Breast epithelium (tissue), 4 donors: ENCODE measurements around the gene MLH1. TPM values are rescaled to one million over a fixed set of nuclear protein-coding genes. Genes with fewer than 3 reads are reported as not detected.

Experiments
- DNase-seq, 2 donors: peaks; one replicate each; pipeline ENCODE4 v3.0.0-alpha.2; 2019; ENCODE audit warnings: low spot score in 2 of 2
- H3K27ac ChIP-seq, 2 donors: fragments of 200-600 bp; sonication (generic) in 1 of 2; one replicate each; pipeline ENCODE4 v1.5.1; 2016 to 2019; ENCODE audit warnings: mild to moderate bottlenecking in 1 of 2
- H3K27me3 ChIP-seq, 2 donors: fragments of 200-600 bp; sonication (generic) in 1 of 2; one replicate each; pipeline versions ENCODE4 v1.5.1 to v1.6.0; 2017 to 2019; ENCODE audit warnings: control low read depth in 1 of 2, mild to moderate bottlenecking in 1 of 2
- H3K36me3 ChIP-seq: fragments of 200-600 bp; one replicate; pipeline ENCODE4 v1.5.1; 2019
- H3K4me1 ChIP-seq, 2 donors: fragments of 200-600 bp; sonication (generic); one replicate each; pipeline ENCODE4 v1.5.1; 2016 to 2019; ENCODE audit warnings: control low read depth in 1 of 2
- H3K4me3 ChIP-seq, 3 donors: fragments of 200-600 bp; sonication (generic); 1 replicate in 2 of 3; 2 replicates in 1 of 3; pipeline ENCODE4 v1.5.1; 2016 to 2019; ENCODE audit warnings: mild to moderate bottlenecking in 3 of 3, moderate library complexity in 2 of 3
- H3K9me3 ChIP-seq, 2 donors: fragments of 200-600 bp; sonication (generic) in 1 of 2; one replicate each; pipeline ENCODE4 v1.5.1; 2016 to 2019; ENCODE audit warnings: control low read depth in 1 of 2
- CTCF ChIP-seq, 3 donors: fragments of 450-650 bp; IDR thresholded peaks; one replicate each; pipeline ENCODE4 v1.5.1; 2016 to 2017; ENCODE audit warnings: antibody characterized with exemption in 3 of 3, mild to moderate bottlenecking in 3 of 3, moderate library complexity in 3 of 3
- POLR2A ChIP-seq: fragments of 450-650 bp; IDR thresholded peaks from one replicate; pipeline ENCODE4 v1.6.1; 2016; ENCODE audit warnings: antibody characterized with exemption, mild to moderate bottlenecking, moderate library complexity
- POLR2AphosphoS5 ChIP-seq, 3 donors: sonication (generic); formaldehyde crosslinking; IDR thresholded peaks; one replicate each; pipeline ENCODE4 v1.6.1; 2017; ENCODE audit warnings: antibody characterized with exemption in 3 of 3
- intact Hi-C: fragments of 100-400 bp; cut with DNase I; formaldehyde crosslinking; loops from one replicate; pipeline ENCODE4 v1.15.1; 2023; ENCODE audit warnings: low total_unique reads
- total RNA-seq, 3 donors: library from RNA; depleted of rRNA; stranded (reverse); fragments of >200 nt; gene quantifications; one replicate each; pipeline ENCODE4 v1.1.0, GENCODE V29; 2016

Gene MLH1
- total RNA-seq, 3 donors from 2014 or later = 31.2 to 54.4 (median 48.4) TPM

DNA sequence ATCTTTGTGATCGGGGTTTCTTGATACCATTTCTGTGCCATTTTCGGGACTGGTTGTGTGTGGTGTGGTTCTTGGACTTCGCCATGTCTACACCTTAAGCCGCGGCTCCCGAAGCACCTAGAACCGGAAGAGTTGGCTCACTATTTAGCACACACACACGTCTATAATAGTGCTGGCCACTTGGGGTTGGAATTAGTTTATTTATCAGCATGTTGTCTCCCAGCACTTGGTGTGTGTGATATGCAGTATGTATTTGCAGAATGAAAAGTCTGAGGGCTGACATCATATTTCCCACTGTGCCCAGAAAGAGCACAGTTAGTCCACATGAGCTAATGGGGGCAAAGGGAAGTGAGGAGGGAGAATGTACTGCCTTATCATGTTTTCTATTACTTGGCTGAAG is 23.6 kb downstream of the MLH1 start:
- no peak for DNase-seq
- H3K9me3 ChIP-seq = no peaks in the 10 kb centered on the region
- peaks cover 20% of the 10 kb centered on the region for H3K36me3 ChIP-seq
- H3K27me3 ChIP-seq = no peaks in the 10 kb centered on the region
- TF ChIP-seq POLR2A (no peak), CTCF (IDR thresholded peaks at IDR 0.05) (no peak), POLR2AphosphoS5 (IDR thresholded peaks at IDR 0.05) (no peak)
- intact Hi-C loops = no loop called here
- H3K4me1 ChIP-seq = no peaks in the 10 kb centered on the region
- H3K27ac ChIP-seq = no peak overlapping the region
- no peak overlapping the region for H3K4me3 ChIP-seq

DNA sequence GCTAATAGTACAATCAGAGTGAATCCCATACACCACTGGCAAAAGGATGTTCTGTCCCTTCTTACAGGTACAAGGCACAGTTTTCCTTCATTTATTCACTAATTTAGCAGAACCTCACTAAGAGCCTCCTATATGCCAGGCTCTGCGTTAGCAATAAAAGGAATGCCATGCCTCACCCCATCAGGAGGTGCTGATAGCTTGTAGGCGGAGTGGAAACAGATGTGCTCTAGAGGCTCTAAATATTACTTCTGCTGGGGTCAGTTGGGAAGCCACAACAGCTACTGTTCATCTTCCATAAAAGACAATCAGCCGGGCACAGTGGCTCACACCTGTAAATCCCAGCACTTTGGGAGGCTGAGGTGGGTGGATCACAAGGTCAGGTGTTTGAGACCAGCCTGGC is 24.4 kb downstream of the MLH1 start:
- TF ChIP-seq POLR2AphosphoS5 (IDR thresholded peaks at IDR 0.05) = no peak
- no peak for TF ChIP-seq CTCF (IDR thresholded peaks at IDR 0.05)
- no peak for TF ChIP-seq POLR2A
- no peak for DNase-seq
- Histone ChIP-seq H3K4me1 (no peaks in the 10 kb centered on the region), H3K27ac (no peak overlapping the region), H3K36me3 (peaks cover 20% of the 10 kb centered on the region), H3K4me3 (no peak overlapping the region), H3K9me3 (no peaks in the 10 kb centered on the region), H3K27me3 (no peaks in the 10 kb centered on the region)
- intact Hi-C loops = no loop called here

- H3K4me3 ChIP-seq = no peak overlapping the region
- no peaks in the 10 kb centered on the region for H3K9me3 ChIP-seq
- TF ChIP-seq CTCF (IDR thresholded peaks at IDR 0.05) (peak in 2 of 3 donors; percentile 15 to 45), POLR2AphosphoS5 (IDR thresholded peaks at IDR 0.05) (no peak), POLR2A (no peak)
- peaks cover 12% of the 10 kb centered on the region for H3K36me3 ChIP-seq
- DNase-seq = no peak
- intact Hi-C loops = no loop called here
- no peaks in the 10 kb centered on the region for H3K4me1 ChIP-seq
- no peaks in the 10 kb centered on the region for H3K27me3 ChIP-seq
- no peak overlapping the region for H3K27ac ChIP-seq
These were observed 30.8 kb downstream of the MLH1 start for GRCh38 chr3:37024092-37024491.

GRCh38 chr3:37024820-37025405 is 31.6 kb downstream of the MLH1 start:
- DNase-seq = no peak
- Histone ChIP-seq H3K36me3 (peaks cover 12% of the 10 kb centered on the region), H3K27me3 (no peaks in the 10 kb centered on the region), H3K4me1 (no peaks in the 10 kb centered on the region), H3K27ac (no peak overlapping the region), H3K4me3 (no peak overlapping the region), H3K9me3 (no peaks in the 10 kb centered on the region)
- TF ChIP-seq POLR2AphosphoS5 (IDR thresholded peaks at IDR 0.05) (no peak), POLR2A (no peak), CTCF (IDR thresholded peaks at IDR 0.05) (no peak)
- intact Hi-C loops = no loop called here

DNA sequence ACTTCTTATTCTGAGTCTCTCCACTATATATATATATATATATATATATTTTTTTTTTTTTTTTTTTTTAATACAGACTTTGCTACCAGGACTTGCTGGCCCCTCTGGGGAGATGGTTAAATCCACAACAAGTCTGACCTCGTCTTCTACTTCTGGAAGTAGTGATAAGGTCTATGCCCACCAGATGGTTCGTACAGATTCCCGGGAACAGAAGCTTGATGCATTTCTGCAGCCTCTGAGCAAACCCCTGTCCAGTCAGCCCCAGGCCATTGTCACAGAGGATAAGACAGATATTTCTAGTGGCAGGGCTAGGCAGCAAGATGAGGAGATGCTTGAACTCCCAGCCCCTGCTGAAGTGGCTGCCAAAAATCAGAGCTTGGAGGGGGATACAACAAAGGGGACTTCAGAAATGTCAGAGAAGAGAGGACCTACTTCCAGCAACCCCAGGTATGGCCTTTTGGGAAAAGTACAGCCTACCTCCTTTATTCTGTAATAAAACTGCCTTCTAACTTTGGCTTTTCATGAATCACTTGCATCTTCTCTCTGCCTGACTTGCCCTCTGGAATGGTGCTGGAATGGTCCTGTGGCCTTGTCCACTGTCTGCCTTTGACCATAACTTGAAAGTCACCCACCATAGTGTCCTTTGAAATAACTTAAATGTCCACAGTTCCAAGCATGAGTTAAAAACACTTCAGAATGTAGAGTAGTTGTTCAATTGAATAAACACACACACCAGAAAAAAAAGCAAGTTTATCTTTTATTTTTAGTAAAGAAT is 32.4 kb downstream of the MLH1 start:
- Histone ChIP-seq H3K27ac (no peak overlapping the region), H3K4me1 (no peaks in the 10 kb centered on the region), H3K9me3 (no peaks in the 10 kb centered on the region), H3K27me3 (no peaks in the 10 kb centered on the region), H3K4me3 (no peak overlapping the region), H3K36me3 (peaks cover 7% of the 10 kb centered on the region)
- no peak for DNase-seq
- intact Hi-C loops = no loop called here
- TF ChIP-seq POLR2AphosphoS5 (IDR thresholded peaks at IDR 0.05) (no peak), CTCF (IDR thresholded peaks at IDR 0.05) (no peak)
